Urinary bladder (tissue), 4 donors: ENCODE data around the gene PRTFDC1. TPM values are rescaled to one million over a fixed set of nuclear protein-coding genes. Genes with fewer than 3 reads are reported as not detected.

Experiments
- DNase-seq: peaks from one replicate; pipeline ENCODE4 v3.0.0-alpha.2; 2015; ENCODE audit errors: extremely low spot score
- H3K27ac ChIP-seq: one replicate; pipeline ENCODE4 v1.5.1; 2013; ENCODE audit warnings: low read depth, mild to moderate bottlenecking, moderate library complexity
- H3K36me3 ChIP-seq: one replicate; pipeline ENCODE4 v1.6.1; 2013; ENCODE audit warnings: mild to moderate bottlenecking, moderate library complexity; ENCODE audit not compliant: insufficient read depth
- H3K4me1 ChIP-seq: one replicate; pipeline ENCODE4 v1.6.1; 2013; ENCODE audit warnings: mild to moderate bottlenecking, moderate library complexity; ENCODE audit not compliant: insufficient read depth
- H3K4me3 ChIP-seq: one replicate; pipeline ENCODE4 v1.5.1; 2013; ENCODE audit warnings: low read depth, low read length
- WGBS: extraction: QIAGEN DNeasy Blood & Tissue Kit; methylation state at CpG from one replicate; pipeline ENCODE4 v1.1.7; 2013; 5-methylcytosine and 5-hydroxymethylcytosine counted together
- polyA plus RNA-seq: library from polyadenylated mRNA; stranded (reverse); fragments of 200-250 nt; gene quantifications from one replicate; pipeline ENCODE4 v1.2.3, GENCODE V29; 2013
- total RNA-seq: library from RNA; depleted of rRNA; stranded (reverse); fragments of >200 nt; gene quantifications from one replicate; pipeline ENCODE4 v1.2.3, GENCODE V29; 2014
- donor health status: healthy with polysubstance abuse.
- donor health status: healthy.

Gene PRTFDC1
- total and polyA plus RNA-seq, 2 donors: 14.6 to 29.2 TPM

DNA sequence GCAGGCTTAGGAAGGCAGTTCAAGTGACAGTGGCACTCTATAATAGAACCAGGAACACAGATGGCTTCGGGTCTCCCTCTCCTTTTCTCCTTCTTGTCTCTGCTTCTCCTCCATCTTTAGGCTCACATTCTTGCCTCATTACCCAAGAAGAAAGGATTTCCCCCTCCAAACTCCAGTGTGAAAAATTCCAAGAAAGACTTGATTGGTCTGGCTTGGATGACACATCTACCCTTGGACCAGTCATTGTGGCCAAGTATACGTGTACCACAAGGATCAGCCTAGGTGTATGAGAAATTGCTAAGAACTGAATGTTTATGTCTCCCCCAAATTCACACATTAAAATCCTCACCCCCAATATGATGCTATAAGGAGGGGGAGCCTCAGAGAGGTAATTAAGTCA lies 53.9 kb downstream of the PRTFDC1 start:
- Histone ChIP-seq H3K4me3 (no peak overlapping the region), H3K27ac (no peak overlapping the region), H3K4me1 (no peaks in the 10 kb centered on the region), H3K36me3 (no peaks in the 10 kb centered on the region)
- DNase-seq: no peak
- 98% methylated on average over 2 of the region's 2 CpGs for WGBS

DNA sequence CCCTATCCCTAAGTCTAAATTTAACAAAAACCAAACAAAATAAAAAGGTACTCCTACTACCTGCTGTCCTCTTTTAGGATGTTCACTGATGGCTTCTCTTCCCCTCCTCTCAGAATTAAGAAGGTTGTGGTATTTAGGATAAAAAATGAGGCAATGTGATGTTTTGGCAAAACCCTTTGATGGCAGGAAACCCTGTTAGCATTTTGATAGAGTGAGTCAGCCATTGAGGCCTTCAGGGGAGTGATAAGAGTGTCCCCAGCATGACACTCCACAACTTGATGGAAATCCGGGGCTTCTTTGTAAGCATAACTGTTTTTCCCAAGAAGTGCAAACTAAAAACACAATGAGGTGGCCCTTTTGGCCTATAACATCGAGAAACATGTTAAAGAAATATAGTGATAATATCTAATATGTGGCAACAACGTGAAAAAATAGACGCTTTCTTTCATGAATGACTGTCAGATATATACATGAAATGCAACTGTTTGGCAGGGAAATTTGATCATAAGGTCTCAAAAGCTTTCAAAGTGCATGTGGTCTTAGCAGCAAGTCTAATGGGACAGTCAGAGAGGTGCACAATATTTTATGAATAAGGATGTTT lies 55.0 kb downstream of the PRTFDC1 start:
- 63% methylated on average over 4 of the region's 4 CpGs for WGBS
- DNase-seq: no peak
- H3K4me1 ChIP-seq: no peaks in the 10 kb centered on the region

DNA sequence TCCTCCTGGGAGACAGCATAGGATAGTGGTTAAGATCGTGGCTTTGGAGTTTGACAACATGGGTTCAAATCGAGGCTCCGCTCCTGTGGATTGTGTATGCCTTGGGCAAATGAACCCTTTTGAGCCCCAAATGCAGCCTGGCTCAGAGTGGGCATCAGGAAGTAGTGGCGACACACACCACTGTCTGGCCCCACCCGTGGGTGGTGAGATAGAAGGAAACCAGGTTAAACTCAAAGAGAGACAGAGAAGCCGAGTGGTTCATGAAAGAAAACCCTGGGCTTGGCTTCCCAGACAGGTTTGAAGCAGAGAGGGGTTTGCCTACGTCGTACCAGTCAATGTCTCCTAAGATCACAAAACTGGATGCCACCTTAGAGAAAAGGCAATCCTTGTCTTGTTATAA lies 57.7 kb downstream of the PRTFDC1 start:
- no peaks in the 10 kb centered on the region for H3K36me3 ChIP-seq
- H3K27ac ChIP-seq: no peak overlapping the region
- H3K4me3 ChIP-seq: no peak overlapping the region
- DNase-seq: no peak
- no peaks in the 10 kb centered on the region for H3K4me1 ChIP-seq
- 93% methylated on average over 8 of the region's 8 CpGs for WGBS

More for the DNA sequence above, 55.0 kb downstream of the PRTFDC1 start:
- Histone ChIP-seq H3K36me3 (no peaks in the 10 kb centered on the region), H3K27ac (no peak overlapping the region), H3K4me3 (no peak overlapping the region)

DNA sequence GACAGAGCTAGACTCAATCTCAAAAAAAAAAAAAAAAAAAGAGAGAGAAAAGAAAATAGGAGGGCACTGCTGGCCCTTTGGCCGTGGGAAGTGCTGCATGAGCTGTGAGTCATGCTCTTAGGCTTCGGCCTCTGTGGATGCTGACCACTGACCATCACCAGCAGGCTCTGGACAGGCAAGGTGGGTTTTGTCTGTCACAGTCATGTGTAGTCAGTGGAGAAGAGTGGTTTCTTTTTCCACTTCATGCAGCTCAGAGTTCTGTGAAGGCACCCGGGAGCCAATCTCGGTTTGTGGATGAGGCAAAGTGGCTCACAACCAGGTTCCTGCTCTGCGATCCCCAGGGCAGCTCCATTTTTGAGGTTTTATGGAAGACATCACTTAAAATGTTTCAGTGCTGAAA lies 58.1 kb downstream of the PRTFDC1 start:
- DNase-seq: no peak
- no peak overlapping the region for H3K4me3 ChIP-seq
- H3K4me1 ChIP-seq: no peaks in the 10 kb centered on the region
- 86% methylated on average over 5 of the region's 5 CpGs for WGBS
- H3K36me3 ChIP-seq: no peaks in the 10 kb centered on the region
- H3K27ac ChIP-seq: no peak overlapping the region

DNA sequence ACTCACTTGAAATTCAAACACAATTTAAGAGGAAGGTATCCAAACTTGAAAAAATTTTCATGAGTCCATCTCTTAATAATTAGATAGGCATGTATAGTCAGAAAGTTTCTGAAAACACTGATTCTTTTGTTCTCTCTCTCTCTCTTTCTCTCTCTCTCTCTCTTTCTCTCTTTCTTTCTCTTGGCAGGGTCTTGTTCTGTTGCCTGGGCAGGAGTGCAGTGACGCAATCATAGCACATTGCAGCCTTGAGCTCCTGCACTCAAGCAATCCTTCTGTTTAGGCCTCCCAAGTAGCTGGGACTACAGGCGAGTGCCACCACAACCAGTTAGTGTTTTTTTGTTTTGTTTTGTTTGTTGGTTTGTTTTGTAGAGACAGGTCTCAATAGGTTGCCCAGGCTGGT lies 59.3 kb downstream of the PRTFDC1 start:
- Histone ChIP-seq H3K36me3 (no peaks in the 10 kb centered on the region), H3K4me1 (no peaks in the 10 kb centered on the region), H3K4me3 (no peak overlapping the region), H3K27ac (no peak overlapping the region)
- DNase-seq: no peak
- over 99% methylated on average over 2 of the region's 2 CpGs for WGBS

DNA sequence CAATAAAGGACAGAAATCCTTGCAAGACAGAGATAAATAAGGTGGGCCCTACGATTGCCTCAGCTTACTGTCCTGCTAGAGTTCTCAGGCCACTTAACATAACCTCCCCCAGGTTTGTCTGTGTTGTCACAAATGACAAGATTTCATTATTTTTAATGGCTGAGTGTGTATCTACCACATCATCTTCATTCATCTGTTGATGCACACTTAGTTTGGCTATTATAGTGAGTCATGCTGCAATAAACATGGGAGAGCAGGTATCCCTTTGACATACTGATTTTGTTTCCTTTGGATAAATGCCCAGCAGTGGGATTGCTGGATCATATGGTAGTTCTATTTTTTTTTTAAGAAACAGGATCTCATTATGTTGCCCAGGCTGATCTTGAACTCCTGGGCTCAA lies 60.6 kb downstream of the PRTFDC1 start:
- WGBS: 91% methylated on average over 1 of the region's 1 CpG
- Histone ChIP-seq H3K4me3 (no peak overlapping the region), H3K36me3 (no peaks in the 10 kb centered on the region), H3K4me1 (no peaks in the 10 kb centered on the region), H3K27ac (no peak overlapping the region)
- no peak for DNase-seq

DNA sequence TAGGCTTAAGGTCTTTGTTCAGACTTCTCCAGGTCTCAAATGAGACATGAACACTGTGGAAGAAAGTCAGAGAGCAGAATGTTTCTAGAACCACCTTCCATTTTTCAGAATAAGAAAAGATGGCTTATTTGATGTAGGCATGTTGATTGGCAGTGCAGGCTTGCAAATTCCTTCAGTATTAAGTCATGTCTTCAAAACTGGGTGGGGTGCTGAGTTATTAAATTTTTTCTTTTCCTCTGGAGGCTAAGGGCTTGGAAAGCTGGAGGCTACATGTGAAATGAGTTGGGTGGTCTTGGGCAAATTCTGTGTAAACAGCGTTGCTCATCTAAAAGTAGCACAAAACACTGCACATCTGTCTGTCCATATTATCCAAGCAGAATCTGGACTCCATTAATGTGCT lies 62.8 kb downstream of the PRTFDC1 start:
- DNase-seq: no peak
- H3K4me3 ChIP-seq: no peak overlapping the region
- 62% methylated on average over 1 of the region's 1 CpG for WGBS

DNA sequence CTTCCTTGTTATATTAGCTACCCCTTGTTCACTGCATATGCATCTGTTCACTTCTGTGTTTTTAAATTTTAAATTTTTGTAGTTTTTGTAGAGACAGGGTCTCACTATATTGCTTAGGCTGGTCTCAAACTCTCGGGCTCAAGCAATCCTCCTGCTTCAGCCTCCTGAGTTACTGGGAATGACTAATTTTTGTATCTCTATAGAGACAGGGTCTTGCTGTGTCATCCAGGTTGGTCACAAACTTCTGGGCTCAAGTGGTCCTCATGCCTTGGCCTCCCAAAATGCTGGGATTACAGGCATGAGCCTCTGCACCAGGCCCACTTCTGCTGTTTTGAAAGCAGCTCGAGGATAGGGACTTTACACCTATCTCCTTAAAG lies 64.6 kb downstream of the PRTFDC1 start:
- no peak for DNase-seq
- no peaks in the 10 kb centered on the region for H3K36me3 ChIP-seq
- WGBS: 94% methylated on average over 2 of the region's 2 CpGs
- no peak overlapping the region for H3K27ac ChIP-seq
- H3K4me1 ChIP-seq: no peaks in the 10 kb centered on the region
- H3K4me3 ChIP-seq: no peak overlapping the region

More for the DNA sequence above, 62.8 kb downstream of the PRTFDC1 start:
- no peak overlapping the region for H3K27ac ChIP-seq
- no peaks in the 10 kb centered on the region for H3K4me1 ChIP-seq
- no peaks in the 10 kb centered on the region for H3K36me3 ChIP-seq

DNA sequence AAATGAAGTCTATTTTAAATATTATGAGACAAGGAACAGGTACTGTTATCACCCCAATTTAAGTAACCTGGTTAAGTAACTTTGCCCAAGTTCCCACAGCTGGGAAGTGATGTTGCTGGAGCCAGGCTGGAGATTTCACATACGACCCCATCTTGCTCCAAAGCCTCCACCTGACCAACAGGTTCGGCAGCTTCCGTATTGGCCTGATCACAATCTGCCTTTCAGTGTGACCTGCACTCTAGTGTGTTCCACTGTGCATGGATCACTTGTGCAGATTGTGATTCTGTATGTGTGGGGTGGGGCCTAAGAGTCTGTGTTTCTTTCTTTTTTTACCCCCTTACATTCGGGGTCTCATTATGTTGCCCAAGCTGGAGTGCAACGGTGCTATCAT lies 66.1 kb downstream of the PRTFDC1 start:
- Histone ChIP-seq H3K36me3 (no peaks in the 10 kb centered on the region), H3K27ac (no peak overlapping the region), H3K4me1 (no peaks in the 10 kb centered on the region), H3K4me3 (no peak overlapping the region)
- no peak for DNase-seq
- WGBS: 67% methylated on average over 5 of the region's 5 CpGs

DNA sequence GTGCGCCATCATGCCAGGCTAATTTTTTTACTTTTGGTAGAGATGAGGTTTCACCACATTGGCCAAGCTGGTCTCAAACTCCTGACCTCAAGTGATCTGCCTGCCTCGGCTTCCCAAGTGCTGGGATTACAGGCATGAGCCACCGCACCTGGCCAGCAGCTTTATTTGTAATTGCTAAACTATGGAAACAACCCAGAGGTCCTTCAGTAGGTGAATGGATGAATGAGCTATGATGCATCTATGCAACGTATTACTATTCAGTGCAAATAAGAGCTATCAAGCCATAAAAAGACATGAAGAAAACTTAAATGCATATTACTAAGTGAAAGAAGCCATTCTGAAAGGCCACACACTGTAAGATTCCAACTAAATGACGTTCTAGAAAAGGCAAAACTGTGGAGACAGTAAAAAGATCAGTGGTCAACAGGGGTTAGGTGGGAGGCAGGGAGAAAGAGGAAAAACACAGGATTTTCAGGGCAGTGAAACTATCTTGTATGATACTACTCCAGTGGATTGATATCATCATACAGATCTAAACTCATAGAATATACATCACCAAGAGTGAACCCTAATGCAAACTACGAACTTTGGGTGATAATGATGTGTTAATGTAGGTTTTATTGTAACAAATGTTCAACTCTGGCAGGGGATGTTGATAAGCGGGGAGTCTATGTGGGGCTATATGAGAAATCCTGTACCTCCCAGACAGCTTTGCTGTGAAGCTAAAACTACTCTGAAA lies 66.7 kb downstream of the PRTFDC1 start:
- no peak overlapping the region for H3K27ac ChIP-seq
- H3K36me3 ChIP-seq: no peaks in the 10 kb centered on the region
- no peaks in the 10 kb centered on the region for H3K4me1 ChIP-seq
- no peak overlapping the region for H3K4me3 ChIP-seq
- 86% methylated on average over 7 of the region's 7 CpGs for WGBS
- no peak for DNase-seq

DNA sequence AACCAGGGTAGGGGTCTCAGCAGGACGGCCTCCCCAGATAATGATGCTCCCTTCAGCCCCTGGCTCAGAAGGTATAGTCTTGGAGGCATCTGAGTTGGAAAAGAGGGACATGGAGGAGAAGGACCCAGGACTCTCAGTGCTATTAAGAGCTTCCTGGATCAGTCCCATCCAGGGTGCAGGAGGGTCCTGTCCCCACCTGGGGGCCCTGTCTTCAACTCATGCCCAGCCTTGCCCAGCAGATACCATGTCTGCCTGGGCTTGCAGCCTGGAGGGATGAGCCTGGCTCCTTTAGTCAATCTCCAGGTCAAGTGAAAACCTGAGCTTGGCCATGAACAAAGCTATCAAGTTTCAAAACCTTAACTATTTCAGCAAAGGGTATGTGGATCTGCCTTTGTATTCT lies 67.6 kb downstream of the PRTFDC1 start:
- no peak overlapping the region for H3K4me3 ChIP-seq
- no peaks in the 10 kb centered on the region for H3K4me1 ChIP-seq
- DNase-seq: no peak
- no peaks in the 10 kb centered on the region for H3K36me3 ChIP-seq
- no peak overlapping the region for H3K27ac ChIP-seq
- 94% methylated on average over 1 of the region's 1 CpG for WGBS

DNA sequence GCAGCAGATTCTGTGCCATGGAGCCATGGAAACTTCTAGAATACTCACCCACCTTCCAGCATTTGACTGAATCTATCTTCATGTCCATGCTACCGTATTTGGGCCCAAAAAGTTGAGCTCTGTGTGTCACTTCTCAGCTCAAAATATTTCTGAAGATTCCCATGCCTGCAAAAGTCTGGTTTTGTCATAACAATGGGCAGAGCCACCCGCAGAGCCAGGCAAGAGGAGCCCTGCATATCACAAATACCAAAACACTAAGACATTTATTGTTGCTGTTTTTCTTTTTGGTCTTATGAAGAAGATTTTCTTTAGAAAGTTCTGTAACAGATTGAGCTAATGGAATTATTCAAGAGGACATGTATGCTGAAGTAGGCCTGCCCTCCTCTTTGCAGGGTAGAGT lies 68.1 kb downstream of the PRTFDC1 start:
- Histone ChIP-seq H3K36me3 (no peaks in the 10 kb centered on the region), H3K4me3 (no peak overlapping the region)

DNA sequence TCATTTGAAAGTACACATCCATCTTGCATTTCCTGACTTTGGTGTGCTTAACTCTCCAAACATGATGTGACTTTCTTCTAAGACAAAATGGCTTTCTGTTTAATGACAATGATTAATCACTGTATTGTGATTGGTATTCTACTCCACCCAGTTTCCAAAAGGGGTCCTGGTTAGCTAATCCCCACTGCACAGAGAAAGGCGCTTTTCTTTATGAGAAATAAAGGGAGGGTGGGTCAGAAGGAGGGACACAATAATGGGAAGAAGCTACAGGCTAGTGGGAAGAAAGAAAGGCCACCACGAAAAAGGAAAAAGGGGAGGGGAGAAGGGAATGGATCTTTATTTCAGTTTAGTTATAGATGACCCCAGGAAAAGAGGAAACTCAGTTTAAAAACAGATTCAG lies 69.2 kb downstream of the PRTFDC1 start:
- H3K4me1 ChIP-seq: no peaks in the 10 kb centered on the region
- H3K4me3 ChIP-seq: no peak overlapping the region
- H3K27ac ChIP-seq: no peak overlapping the region
- no peaks in the 10 kb centered on the region for H3K36me3 ChIP-seq
- no peak for DNase-seq
- WGBS: 79% methylated on average over 2 of the region's 2 CpGs

More for the DNA sequence above, 68.1 kb downstream of the PRTFDC1 start:
- no peaks in the 10 kb centered on the region for H3K4me1 ChIP-seq
- WGBS: 74% methylated on average over 2 of the region's 2 CpGs
- DNase-seq: no peak
- no peak overlapping the region for H3K27ac ChIP-seq

DNA sequence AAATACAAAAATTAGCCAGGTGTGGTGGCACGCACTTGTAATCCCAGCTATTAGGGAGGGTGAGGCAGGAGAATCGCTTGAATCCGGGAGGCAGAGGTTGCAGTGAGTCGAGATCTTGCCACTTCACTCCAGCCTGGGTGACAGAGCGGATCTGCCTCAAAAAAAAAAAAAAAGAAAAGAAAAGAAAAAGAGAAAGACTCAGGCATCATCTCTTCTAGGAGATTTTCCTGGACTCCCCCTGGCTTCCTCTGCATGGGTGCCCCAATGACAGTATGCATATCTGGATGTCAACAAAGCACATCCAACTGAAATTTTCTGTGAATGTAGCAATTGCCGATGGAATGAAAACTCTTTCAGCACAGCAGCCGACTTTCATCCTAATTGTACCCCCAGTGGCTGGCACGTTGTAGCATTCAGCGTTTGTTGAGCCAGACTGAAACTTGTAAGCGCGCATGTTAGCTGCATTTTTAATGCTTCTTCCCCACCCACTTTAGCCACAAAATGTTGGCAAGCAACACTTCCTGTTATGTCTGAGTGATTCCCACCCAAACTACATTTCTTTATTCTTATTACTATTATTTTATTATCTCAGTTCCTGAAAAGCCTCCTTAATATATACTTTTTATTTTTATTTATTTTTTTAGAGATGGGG lies 70.2 kb downstream of the PRTFDC1 start:
- Histone ChIP-seq H3K4me3 (no peak overlapping the region), H3K36me3 (no peaks in the 10 kb centered on the region), H3K27ac (no peak overlapping the region), H3K4me1 (no peaks in the 10 kb centered on the region)
- no peak for DNase-seq
- 70% methylated on average over 11 of the region's 11 CpGs for WGBS
